Stomach (tissue), 4 donors: ENCODE results near the gene XRN1.
"Not testable (repeated sequence)": the region's sequence is repeated elsewhere in the genome, so short reads cannot be mapped to it uniquely, and the experiment has no call there.

Experiments used
- CTCF ChIP-seq, 7 experiments: fragments of 450-650 bp in 4 of 7; fragments of 200-600 bp in 3 of 7; sonication (generic) in 3 of 7; IDR thresholded peaks; one replicate each; pipeline ENCODE4 v1.5.1; 2016 to 2019; ENCODE audit warnings: antibody characterized with exemption in 7 of 7, control low read depth in 2 of 7, mild to moderate bottlenecking in 1 of 7
- POLR2A ChIP-seq, 4 donors: fragments of 450-650 bp; IDR thresholded peaks; one replicate each; pipeline ENCODE4 v1.6.1; 2016; ENCODE audit warnings: antibody characterized with exemption in 4 of 4, control low read depth in 2 of 4, mild to moderate bottlenecking in 1 of 4, moderate library complexity in 1 of 4

- not testable (repeated sequence) for TF ChIP-seq CTCF, POLR2A (IDR thresholded peaks at IDR 0.05)
These were observed 4.8 kb downstream of the XRN1 start for GRCh38 chr3:142443060-142443459.
